GM18502 (cell line): ENCODE results near the gene MCM8.

ENCODE experiments used
- ATAC-seq: cut with Tn5 transposase; IDR thresholded peaks from one replicate; pipeline ENCODE4 v1.9.1; 2021; ENCODE audit warnings: mild to moderate bottlenecking; ENCODE audit not compliant: unreplicated experiment, poor library complexity

The MCM8 gene

GRCh38 chr20:6037082-6037481 lies 86.6 kb downstream of the MCM8 start:
- no peak for ATAC-seq

DNA sequence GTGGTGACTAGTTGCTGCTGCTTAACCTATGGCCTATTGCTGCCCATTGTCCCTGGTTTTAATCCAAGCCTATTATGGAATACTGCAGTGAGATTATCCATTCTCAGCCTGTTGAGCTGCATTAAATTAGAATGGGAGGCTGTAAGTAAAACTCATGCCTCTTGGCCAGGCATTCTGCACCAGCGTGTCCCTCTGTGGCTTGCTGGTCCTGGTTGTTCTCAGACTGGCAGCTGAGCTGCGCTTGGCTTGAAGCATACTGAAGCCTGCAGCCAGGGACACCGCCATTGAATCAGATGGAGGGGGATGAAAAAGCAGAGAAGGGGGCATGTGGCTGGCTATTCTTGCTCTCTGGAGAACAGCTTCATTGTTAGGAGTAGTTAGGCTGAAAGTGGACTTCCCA lies 87.8 kb downstream of the MCM8 start:
- ATAC-seq = no peak

GRCh38 chr20:6039766-6040165 lies 89.3 kb downstream of the MCM8 start:
- ATAC-seq = no peak

GRCh38 chr20:6040540-6040939 lies 90.1 kb downstream of the MCM8 start:
- ATAC-seq = no peak

- ATAC-seq = no peak
Measured at GRCh38 chr20:6040958-6041807, 90.7 kb downstream of the MCM8 start.

GRCh38 chr20:6041808-6042265 lies 91.4 kb downstream of the MCM8 start:
- ATAC-seq = no peak

DNA sequence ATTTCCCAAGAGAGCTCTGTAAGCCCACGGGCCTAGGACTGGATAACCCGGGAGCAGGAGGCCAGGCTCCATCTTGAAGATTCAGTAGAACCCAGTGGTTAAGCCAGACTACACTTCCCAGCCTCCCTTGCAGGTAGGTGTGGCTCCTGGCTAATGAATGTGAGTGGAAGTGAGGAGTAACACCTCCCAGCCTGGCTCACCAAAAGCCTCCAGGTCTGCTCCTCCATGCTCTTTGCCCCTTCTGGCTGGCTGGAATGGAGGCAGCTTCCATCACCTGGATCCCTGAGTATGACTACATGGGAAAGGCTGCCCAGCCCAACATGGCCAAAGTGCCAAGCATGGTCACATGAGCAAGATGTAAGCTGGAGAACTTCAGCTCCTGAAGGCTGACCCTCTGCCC lies 93.7 kb downstream of the MCM8 start:
- ATAC-seq = no peak

DNA sequence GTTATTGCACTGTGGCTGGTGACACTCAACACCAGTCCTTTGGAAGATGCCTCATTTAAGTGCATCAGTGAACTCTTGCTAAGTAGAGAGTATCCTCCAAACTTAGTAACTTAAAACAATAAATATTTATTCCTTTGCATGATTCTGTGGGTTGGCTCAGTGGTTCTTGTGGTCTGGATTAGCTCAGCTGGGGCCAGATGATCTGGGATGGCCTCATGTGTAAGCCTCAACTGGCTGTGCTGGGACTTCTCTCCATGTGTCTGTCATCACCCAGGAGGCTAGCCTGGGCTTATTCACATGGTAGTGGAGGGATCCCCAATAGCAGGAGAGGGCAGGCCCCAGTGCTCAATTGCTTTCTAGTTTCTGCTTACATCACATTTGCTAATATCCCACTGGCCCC lies 95.1 kb downstream of the MCM8 start:
- no peak for ATAC-seq

DNA sequence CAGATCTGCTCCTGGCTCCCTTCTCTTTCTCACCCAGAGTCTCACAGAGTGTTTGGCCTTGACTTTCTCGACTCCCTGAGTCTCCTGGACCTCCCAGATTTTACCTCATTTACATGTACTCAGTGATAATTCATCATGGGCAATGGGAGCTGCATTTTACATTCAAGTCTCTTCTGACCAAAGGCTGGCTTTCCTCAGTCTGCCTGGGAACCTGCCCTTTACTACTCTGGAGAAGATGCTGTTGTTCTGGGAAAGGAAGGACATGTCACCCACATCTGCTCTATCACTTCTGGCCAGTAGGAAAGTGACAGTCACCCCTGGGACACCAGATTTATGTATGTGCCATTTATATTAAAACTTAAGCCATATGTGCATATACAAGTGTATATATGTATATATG lies 96.0 kb downstream of the MCM8 start:
- no peak for ATAC-seq

- no peak for ATAC-seq
Measured at GRCh38 chr20:6048391-6048790, 97.9 kb downstream of the MCM8 start.
